H1 (cell line): ENCODE data around the gene PCYT2. TPM values are rescaled to one million over a fixed set of nuclear protein-coding genes. Genes with fewer than 3 reads are reported as not detected.

Experiments
- CTCF ChIA-PET: fragments of 300-600 bp; sonication (Branson Sonifier 250); formaldehyde crosslinking; loops from one replicate; lab custom pipeline; 2021; ENCODE audit not compliant: partially characterized antibody; lab: Charles Lee
- POLR2A ChIA-PET: fragments of 300-600 bp; sonication (Branson Sonifier 250); formaldehyde crosslinking; loops from one replicate; lab custom pipeline; 2021; ENCODE audit warnings: inconsistent platforms; ENCODE audit not compliant: partially characterized antibody; lab: Charles Lee
- DNase-seq, 2 experiments: peaks; one replicate each; pipeline versions ENCODE4 v3.0.0 to v3.0.0-alpha.2; 2010 to 2022; ENCODE audit warnings: low spot score in 2 of 2, low read depth in 1 of 2, mixed read lengths in 1 of 2
- FAIRE-seq: peaks from 2 replicates; lab custom pipeline; 2011; peaks lifted over from hg19 to GRCh38; lab: Jason Lieb, UNC
- H2AFZ ChIP-seq: 2 replicates; pipeline ENCODE4 v1.8.1; 2012; ENCODE audit warnings: low read length, inconsistent platforms
- H2AK5ac ChIP-seq: 2 replicates; pipeline ENCODE4 v1.6.1; 2013; ENCODE audit warnings: low read depth, low read length
- H2BK120ac ChIP-seq: replicated peaks from 2 replicates; pipeline ENCODE3; 2013; ENCODE audit warnings: low read depth, low read length, inconsistent platforms
- H2BK12ac ChIP-seq: 2 replicates; pipeline ENCODE4 v1.6.1; 2013; ENCODE audit warnings: low read depth, low read length
- H2BK15ac ChIP-seq: 2 replicates; pipeline ENCODE4 v1.6.1; 2013; ENCODE audit warnings: low read length
- H2BK20ac ChIP-seq: 2 replicates; pipeline ENCODE4 v1.6.1; 2013; ENCODE audit warnings: low read length
- H2BK5ac ChIP-seq: 2 replicates; pipeline ENCODE4 v1.6.1; 2013; ENCODE audit warnings: low read depth, low read length
- H3K14ac ChIP-seq: 2 replicates; pipeline ENCODE4 v1.6.1; 2013; ENCODE audit warnings: inconsistent platforms; ENCODE audit not compliant: insufficient read length
- H3K18ac ChIP-seq: 2 replicates; pipeline ENCODE4 v1.6.1; 2013; ENCODE audit warnings: low read length; ENCODE audit errors: extremely low read depth
- H3K23ac ChIP-seq: 2 replicates; pipeline ENCODE4 v1.6.1; 2013; ENCODE audit warnings: inconsistent platforms; ENCODE audit not compliant: insufficient read length
- H3K23me2 ChIP-seq: 2 replicates; pipeline ENCODE4 v1.6.1; 2013; ENCODE audit warnings: low read depth, low read length
- H3K27ac ChIP-seq: 2 replicates; pipeline ENCODE4 v1.6.1; 2011; ENCODE audit warnings: low read depth, low read length, inconsistent platforms
- H3K27me3 ChIP-seq, 4 experiments: replicated peaks in 1 of 4; 1 replicate in 1 of 4; 2 replicates in 3 of 4; pipeline versions ENCODE4 v1.6.1 to v1.8.1; 2011 to 2013; ENCODE audit warnings: low read length in 3 of 4, mild to moderate bottlenecking in 3 of 4, inconsistent platforms in 2 of 4, mixed read lengths in 2 of 4, moderate library complexity in 1 of 4; ENCODE audit not compliant: control insufficient read depth in 3 of 4, insufficient read depth in 3 of 4; ENCODE audit errors: extremely low read depth in 1 of 4
- H3K36me3 ChIP-seq, 4 experiments: 2 replicates each; pipeline versions ENCODE4 v1.6.1 to v1.8.1; 2011 to 2013; ENCODE audit warnings: mild to moderate bottlenecking in 4 of 4, low read length in 3 of 4, moderate library complexity in 2 of 4, control low read depth in 1 of 4, inconsistent platforms in 1 of 4; ENCODE audit not compliant: insufficient read depth in 4 of 4, control insufficient read depth in 2 of 4
- H3K4ac ChIP-seq: replicated peaks from 2 replicates; pipeline ENCODE3; 2013; ENCODE audit warnings: low read length, low read depth, mixed read lengths, inconsistent platforms; ENCODE audit not compliant: insufficient read length
- H3K4me1 ChIP-seq, 4 experiments: replicated peaks in 1 of 4; 1 replicate in 1 of 4; 2 replicates in 3 of 4; pipeline versions ENCODE4 v1.6.1 to v1.8.1; 2011 to 2013; ENCODE audit warnings: low read length in 3 of 4, inconsistent platforms in 2 of 4, mixed read lengths in 1 of 4; ENCODE audit not compliant: insufficient read depth in 4 of 4, control insufficient read depth in 3 of 4
- H3K4me2 ChIP-seq, 2 experiments: 2 replicates each; pipeline versions ENCODE4 v1.6.1 to v1.8.1; 2011 to 2013; ENCODE audit warnings: low read depth in 2 of 2, low read length in 2 of 2, control low read depth in 1 of 2, inconsistent platforms in 1 of 2, mild to moderate bottlenecking in 1 of 2; ENCODE audit not compliant: insufficient read depth in 1 of 2
- H3K4me3 ChIP-seq, 4 experiments: fragments of 200-600, 300-600 bp in 1 of 4; sonication (generic), shearing (Covaris generic), sonication (Bioruptor Twin) in 1 of 4; 2 replicates each; pipeline versions ENCODE4 v1.5.1 to v1.8.1; 2011 to 2016; ENCODE audit warnings: low read length in 4 of 4, low read depth in 3 of 4, control low read depth in 2 of 4, inconsistent platforms in 2 of 4, mild to moderate bottlenecking in 2 of 4, mixed read lengths in 1 of 4, moderate library complexity in 1 of 4; ENCODE audit not compliant: insufficient read depth in 2 of 4; ENCODE audit errors: extremely low read depth in 1 of 4
- H3K56ac ChIP-seq: replicated peaks from 2 replicates; pipeline ENCODE3; 2013; ENCODE audit warnings: low read depth, mild to moderate bottlenecking, mixed read lengths, low read length, inconsistent platforms; ENCODE audit not compliant: insufficient read length
- H3K79me1 ChIP-seq: 2 replicates; pipeline ENCODE4 v1.6.1; 2013; ENCODE audit warnings: low read depth, low read length, control low read depth
- H3K79me2 ChIP-seq, 2 experiments: 2 replicates each; pipeline versions ENCODE4 v1.6.1 to v1.8.1; 2012 to 2013; ENCODE audit warnings: low read length in 2 of 2, mild to moderate bottlenecking in 2 of 2, inconsistent platforms in 1 of 2; ENCODE audit not compliant: insufficient read depth in 2 of 2, control insufficient read depth in 1 of 2
- H3K9ac ChIP-seq, 4 experiments: replicated peaks in 1 of 4; 1 replicate in 1 of 4; 2 replicates in 3 of 4; pipeline versions ENCODE4 v1.6.1 to v1.8.1; 2011 to 2013; ENCODE audit warnings: low read depth in 3 of 4, low read length in 3 of 4, control low read depth in 2 of 4, mild to moderate bottlenecking in 2 of 4, moderate library complexity in 2 of 4, inconsistent platforms in 1 of 4; ENCODE audit errors: extremely low read depth in 1 of 4
- H3K9me3 ChIP-seq, 2 experiments: 2 replicates each; pipeline versions ENCODE4 v1.6.1 to v1.8.1; 2012 to 2013; ENCODE audit warnings: mild to moderate bottlenecking in 2 of 2, moderate library complexity in 2 of 2, control low read depth in 1 of 2, inconsistent platforms in 1 of 2, low read depth in 1 of 2, low read length in 1 of 2, mixed read lengths in 1 of 2; ENCODE audit not compliant: insufficient read depth in 2 of 2
- H4K20me1 ChIP-seq, 2 experiments: replicated peaks in 1 of 2; 2 replicates each; pipeline versions ENCODE3 to v1.8.1; 2011 to 2013; ENCODE audit warnings: inconsistent platforms in 2 of 2, low read length in 2 of 2, mild to moderate bottlenecking in 1 of 2; ENCODE audit not compliant: insufficient read depth in 2 of 2, control insufficient read depth in 1 of 2
- H4K5ac ChIP-seq: 2 replicates; pipeline ENCODE4 v1.6.1; 2013; ENCODE audit warnings: low read length, low read depth, mixed read lengths, inconsistent platforms; ENCODE audit not compliant: insufficient read length
- H4K8ac ChIP-seq: 2 replicates; pipeline ENCODE4 v1.8.0; 2013; ENCODE audit warnings: mild to moderate bottlenecking, moderate library complexity, low read length, inconsistent platforms; ENCODE audit not compliant: insufficient read depth; ENCODE audit errors: extremely low read depth
- H4K91ac ChIP-seq: replicated peaks from 2 replicates; pipeline ENCODE3; 2013; ENCODE audit warnings: low read length, mixed read lengths, inconsistent platforms; ENCODE audit not compliant: insufficient read length
- BACH1 ChIP-seq: IDR thresholded peaks from 2 replicates; pipeline ENCODE4 v1.6.1; 2012; ENCODE audit warnings: low read length, improper control_type of control experiment
- MAFK ChIP-seq: IDR thresholded peaks from 2 replicates; pipeline ENCODE4 v1.6.1; 2012; ENCODE audit warnings: low read depth, mild to moderate bottlenecking, improper control_type of control experiment, low read length
- YY1 ChIP-seq: IDR thresholded peaks from 2 replicates; pipeline ENCODE4 v1.6.1; 2011; ENCODE audit warnings: low read depth, mild to moderate bottlenecking, low read length
- WGBS, 2 experiments: shearing (Covaris generic) in 1 of 2; methylation state at CpG; one replicate each; pipeline versions ENCODE4 v1.1.6 to v1.1.7; 2013 to 2015; ENCODE audit warnings: low lambda C conversion rate in 2 of 2, mixed read lengths in 2 of 2, inconsistent platforms in 1 of 2, low coverage in 1 of 2, missing lambda C conversion rate in 1 of 2; ENCODE audit not compliant: insufficient replicate concordance in 2 of 2, insufficient coverage in 1 of 2, insufficient read length in 1 of 2; ENCODE audit errors: extremely low coverage in 1 of 2, missing lambda C conversion rate in 1 of 2; 5-methylcytosine and 5-hydroxymethylcytosine counted together
- polyA plus RNA-seq, 7 experiments: library from polyadenylated mRNA; depleted of rRNA in 3 of 7; stranded (reverse) in 5 of 7; unstranded in 2 of 7; fragments of >200 nt in 5 of 7; fragments of 200-250 nt in 2 of 7; gene quantifications; 1 replicate in 5 of 7; 2 replicates in 1 of 7; 4 replicates in 1 of 7; pipeline versions ENCODE4 v1.2.1 to v1.2.3, GENCODE V29; 2011 to 2013; ENCODE audit warnings: missing spikeins in 2 of 7, mixed read lengths in 2 of 7
- total RNA-seq: library from RNA; stranded (reverse); fragmentation: NEBNext Ultra II Directional; extraction: Animal tissue kit (Norgen Biotek cat#: 25700); gene quantifications from 2 replicates; pipeline ENCODE4 v1.2.1, GENCODE V29; 2021

The PCYT2 gene
- total and polyA plus RNA-seq, 2 of the 8 experiments (the other 6 are each of a cell fraction or from before 2014, with no cell fraction given), result 29.9 to 31.3 TPM

DNA sequence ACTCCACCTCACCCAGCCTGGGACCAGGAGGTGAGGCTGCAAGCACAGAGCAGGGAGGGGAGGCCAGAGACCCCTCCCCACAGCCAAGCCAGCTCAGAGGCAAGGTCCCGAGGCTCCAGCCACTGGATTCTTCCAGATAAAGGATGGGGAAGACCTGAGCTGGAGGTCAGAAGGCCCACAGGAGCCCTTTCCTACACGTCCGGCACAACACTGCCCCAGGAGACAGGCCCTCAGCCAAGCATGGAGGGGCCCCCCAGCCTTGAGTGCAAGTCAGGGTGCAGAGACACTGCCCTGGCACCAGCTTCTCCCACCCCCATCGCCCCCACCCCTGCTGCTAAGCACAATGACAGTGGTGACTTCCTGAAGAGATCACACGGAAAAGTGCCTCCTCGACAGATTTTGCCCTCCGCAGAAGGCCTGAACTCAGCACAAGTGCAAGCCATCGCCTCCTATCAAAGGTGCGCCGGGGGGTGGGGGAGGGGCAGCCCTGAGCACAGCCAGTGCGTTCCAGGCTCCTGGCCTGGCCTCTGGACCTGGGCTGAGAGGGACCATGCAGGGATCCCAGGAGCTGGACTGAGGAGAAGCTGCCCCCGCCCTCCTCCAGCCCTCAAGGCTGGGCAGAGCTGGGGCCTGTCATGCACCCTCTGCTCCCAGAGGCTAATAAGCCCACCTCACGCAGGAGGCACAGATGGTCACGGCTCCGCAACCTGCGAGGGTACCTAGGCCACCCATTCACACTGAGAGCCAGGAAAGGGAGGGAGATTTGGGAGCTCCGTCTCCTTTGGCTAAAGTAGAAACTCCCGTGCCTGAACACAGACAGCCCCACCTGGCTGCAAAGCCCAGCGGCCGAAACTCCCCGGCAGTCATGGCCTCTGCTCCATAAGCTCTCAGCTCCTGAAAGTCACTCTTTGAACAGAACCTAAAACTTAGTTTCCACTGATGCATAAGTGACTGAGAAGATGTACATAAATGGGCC, 13.6 kb upstream of the PCYT2 start:
- peaks cover 0 to 12% (median 9%) of the 10 kb centered on the region in 4 experiments; a peak in 4 of 7 replicates for H3K27me3 ChIP-seq
- H3K56ac ChIP-seq, result no peak overlapping the region
- peaks cover 43% of the 10 kb centered on the region for H3K79me1 ChIP-seq
- peaks cover 0 to 41% (median 32%) of the 10 kb centered on the region in 4 experiments; a peak in 6 of 7 replicates for H3K4me1 ChIP-seq
- H3K27ac ChIP-seq, result no peak overlapping the region
- H3K18ac ChIP-seq, result peak overlapping the region; percentile 62
- H4K91ac ChIP-seq, result peak overlapping the region; percentile 45
- peak overlapping the region; percentile 92; the same call in 1 of the 2 replicates for H2BK12ac ChIP-seq
- no peaks in the 10 kb centered on the region for H3K9me3 ChIP-seq
- H4K8ac ChIP-seq, result no peak overlapping the region
- FAIRE-seq, result no peak
- H3K4ac ChIP-seq, result peak overlapping the region; percentile 36
- H3K4me2 ChIP-seq, result peak overlapping the region; percentile 79 to 88
- H3K9ac ChIP-seq, result no peak overlapping the region
- POLR2A ChIA-PET, result interaction anchor here (0.5 to 14.6 kb wide), 22 partner anchors 11 to 173 kb away, joined by 3 to 150 read pairs (median 4); partner anchors contain the start of genes ANAPC11, ARHGDIA, FASN and MCRIP1
- H2BK120ac ChIP-seq, result peak overlapping the region; percentile 29
- no peak overlapping the region for H2AFZ ChIP-seq
- H3K36me3 ChIP-seq, result peaks cover 3 to 20% (median 6%) of the 10 kb centered on the region in 4 experiments; a peak in 6 of 8 replicates
- H2AK5ac ChIP-seq, result 0 out of 2 replicates have a peak overlapping the region, but pooled peaks have one; percentile 82
- peak overlapping the region; percentile 80; the same call in 1 of the 2 replicates for H2BK20ac ChIP-seq
- peak overlapping the region in 2 of 4 experiments; percentile 7 to 51; a peak in 3 of 8 replicates for H3K4me3 ChIP-seq
- H3K14ac ChIP-seq, result no peak overlapping the region
- H4K20me1 ChIP-seq, result peaks cover 15 to 30% of the 10 kb centered on the region in 2 experiments
- no peak for DNase-seq
- H3K79me2 ChIP-seq, result peaks cover 12 to 65% of the 10 kb centered on the region in 2 experiments; a peak in 3 of 4 replicates
- no peak overlapping the region for H4K5ac ChIP-seq
- peak overlapping the region; percentile 98; the same call in 1 of the 2 replicates for H2BK15ac ChIP-seq
- TF ChIP-seq YY1 (no peak), BACH1 (peak; percentile 41; the same call in 1 of the 2 replicates), MAFK (peak; percentile 37; the same call in 1 of the 2 replicates)
- TF ChIP-seq, all 59 proteins: peak for 2
- peak overlapping the region; percentile 93; the same call in 1 of the 2 replicates for H2BK5ac ChIP-seq
- WGBS, 2 experiments, result 60% methylated on average over 19 of the region's 21 CpGs; no CpG with 5 or more reads in 1 of the 2 experiments
- H3K23me2 ChIP-seq, result peaks cover 15% of the 10 kb centered on the region; the same call in 1 of the 2 replicates
- no peak overlapping the region for H3K23ac ChIP-seq
- CTCF ChIA-PET, result interaction anchor here (0.6 to 2.5 kb wide), 19 partner anchors 8 to 479 kb away, joined by 3 to 10 read pairs (median 4); partner anchors contain the start of genes ALYREF and ANAPC11
